ENCODE results near the gene TIPARP. TPM values are rescaled to one million over a fixed set of nuclear protein-coding genes. Genes with fewer than 3 reads are reported as not detected.

TIPARP gene
- total RNA-seq, 2 experiments from 2014 or later = 10.0 to 13.4 TPM

GRCh38 chr3:156726456-156726855 is 52.1 kb downstream of the TIPARP start:
- Histone ChIP-seq H3K9me2 (ENCODE audit: insufficient read depth, low read length) (no peaks in the 10 kb centered on the region), H3K79me2 (ENCODE audit: insufficient read depth, low read depth, low read length) (no peaks in the 10 kb centered on the region), H3K27ac (ENCODE audit: low read depth, low read length, poor library complexity, severe bottlenecking) (no peak overlapping the region), H3K4me2 (ENCODE audit: low read length) (no peak overlapping the region), H2AFZ (ENCODE audit: low read length) (no peak overlapping the region), H3K36me3 (ENCODE audit: insufficient read depth, low read length) (no peaks in the 10 kb centered on the region), H3K4me1 (ENCODE audit: insufficient read depth, low read length, poor library complexity, severe bottlenecking) (no peaks in the 10 kb centered on the region), H3K9me3 (ENCODE audit: low read length) (no peaks in the 10 kb centered on the region), H3K4me3 (ENCODE audit: low read depth, low read length, poor library complexity, severe bottlenecking) (no peak overlapping the region), H4K20me1 (ENCODE audit: insufficient read depth, low read length) (no peaks in the 10 kb centered on the region)
- intact Hi-C loops (cut with micrococcal nuclease; ENCODE audit: unreplicated experiment) = no loop called here
- no peak for TF ChIP-seq CTCF (conservative IDR thresholded peaks at IDR 0.05; ENCODE audit: low read length)
- no peak for TF ChIP-seq EZH2phosphoT487 (IDR thresholded peaks at IDR 0.05; ENCODE audit: borderline replicate concordance, low read depth, low read length)
- ChIA-PET POLR2A (interaction anchor here (0.6 to 1.4 kb wide), 2 partner anchors 232 to 253 kb away, joined by 3 to 5 read pairs; no protein-coding TSS in a partner anchor), CTCF (ENCODE audit: unreplicated experiment) (no interaction called here)
- no TSS peak for BruUV-seq (replicated peaks)
- no peak for DNase-seq (ENCODE audit: low spot score)

- DNase-seq (ENCODE audit: low spot score) = peak; percentile 8
- intact Hi-C loops (cut with micrococcal nuclease; ENCODE audit: unreplicated experiment) = no loop called here
- no peaks in the 10 kb centered on the region for H3K36me3 ChIP-seq (ENCODE audit: insufficient read depth, low read length)
Observed at GRCh38 chr3:156727519-156728205, 53.3 kb downstream of the TIPARP start.

More at GRCh38 chr3:156727519-156728205, 53.3 kb downstream of the TIPARP start:
- H3K79me2 ChIP-seq (ENCODE audit: insufficient read depth, low read depth, low read length) = no peaks in the 10 kb centered on the region
- H3K4me3 ChIP-seq (ENCODE audit: low read depth, low read length, poor library complexity, severe bottlenecking) = no peak overlapping the region
- no peaks in the 10 kb centered on the region for H3K9me2 ChIP-seq (ENCODE audit: insufficient read depth, low read length)
- POLR2A ChIA-PET = interaction anchor here (1.0 to 1.4 kb wide), 2 partner anchors 45 to 251 kb away, joined by 3 to 5 read pairs; no protein-coding TSS in a partner anchor
- H4K20me1 ChIP-seq (ENCODE audit: insufficient read depth, low read length) = no peaks in the 10 kb centered on the region
- CTCF ChIA-PET (ENCODE audit: unreplicated experiment) = no interaction called here
- no peaks in the 10 kb centered on the region for H3K4me1 ChIP-seq (ENCODE audit: insufficient read depth, low read length, poor library complexity, severe bottlenecking)
- H3K9me3 ChIP-seq (ENCODE audit: low read length) = no peaks in the 10 kb centered on the region
- no peak overlapping the region for H2AFZ ChIP-seq (ENCODE audit: low read length)
- H3K4me2 ChIP-seq (ENCODE audit: low read length) = no peak overlapping the region
- no TSS peak for BruUV-seq (replicated peaks)
- TF ChIP-seq EZH2phosphoT487 (IDR thresholded peaks at IDR 0.05; ENCODE audit: borderline replicate concordance, low read depth, low read length) (no peak), CTCF (conservative IDR thresholded peaks at IDR 0.05; ENCODE audit: low read length) (no peak)
- H3K27ac ChIP-seq (ENCODE audit: low read depth, low read length, poor library complexity, severe bottlenecking) = no peak overlapping the region

Data from OCI-LY7 (cell line).